ENCODE measurements around the gene UBE4A. TPM values are rescaled to one million over a fixed set of nuclear protein-coding genes. Genes with fewer than 3 reads are reported as not detected.

The UBE4A gene
- total and polyA plus RNA-seq, 9 of the 15 experiments (the other 6 are each of a cell fraction or from before 2014, with no cell fraction given), result 13.5 to 45.2 (median 26.8) TPM

DNA sequence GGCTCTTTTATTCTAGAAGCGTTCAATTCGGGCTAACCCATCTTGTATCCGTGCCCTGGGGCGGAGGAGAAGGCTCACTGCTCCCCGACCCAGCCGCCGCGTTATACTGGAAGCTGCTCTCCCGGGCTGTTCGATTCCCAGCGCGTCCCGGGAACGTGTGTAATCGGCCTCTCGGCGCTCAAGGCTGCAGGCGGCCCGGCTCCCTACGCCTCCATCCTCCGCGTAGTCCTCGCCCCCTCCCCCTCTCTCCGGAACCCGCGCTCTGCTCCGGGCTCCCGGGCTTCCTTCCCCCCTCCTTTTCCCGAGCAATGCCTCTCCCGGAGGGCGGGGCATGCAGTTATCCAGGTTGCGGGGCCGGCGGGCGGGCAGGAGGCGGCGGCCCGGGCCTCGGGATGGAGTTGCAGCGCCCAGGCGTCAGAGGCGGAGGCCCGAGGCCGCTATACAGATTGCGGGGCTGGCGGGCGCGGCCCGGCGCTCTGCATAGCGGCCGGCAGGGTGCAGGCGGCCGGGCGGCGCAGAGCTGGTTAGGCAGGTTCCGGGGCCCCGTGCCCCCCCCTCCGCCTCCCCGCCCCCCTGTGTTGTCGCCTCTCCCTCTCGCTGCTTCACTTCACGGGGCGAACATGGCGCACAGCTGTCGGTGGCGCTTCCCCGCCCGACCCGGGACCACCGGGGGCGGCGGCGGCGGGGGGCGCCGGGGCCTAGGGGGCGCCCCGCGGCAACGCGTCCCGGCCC, 76.7 kb downstream of the UBE4A start, which contains the start of gene KMT2A (continued):
- TF ChIP-seq, protein P1, sequence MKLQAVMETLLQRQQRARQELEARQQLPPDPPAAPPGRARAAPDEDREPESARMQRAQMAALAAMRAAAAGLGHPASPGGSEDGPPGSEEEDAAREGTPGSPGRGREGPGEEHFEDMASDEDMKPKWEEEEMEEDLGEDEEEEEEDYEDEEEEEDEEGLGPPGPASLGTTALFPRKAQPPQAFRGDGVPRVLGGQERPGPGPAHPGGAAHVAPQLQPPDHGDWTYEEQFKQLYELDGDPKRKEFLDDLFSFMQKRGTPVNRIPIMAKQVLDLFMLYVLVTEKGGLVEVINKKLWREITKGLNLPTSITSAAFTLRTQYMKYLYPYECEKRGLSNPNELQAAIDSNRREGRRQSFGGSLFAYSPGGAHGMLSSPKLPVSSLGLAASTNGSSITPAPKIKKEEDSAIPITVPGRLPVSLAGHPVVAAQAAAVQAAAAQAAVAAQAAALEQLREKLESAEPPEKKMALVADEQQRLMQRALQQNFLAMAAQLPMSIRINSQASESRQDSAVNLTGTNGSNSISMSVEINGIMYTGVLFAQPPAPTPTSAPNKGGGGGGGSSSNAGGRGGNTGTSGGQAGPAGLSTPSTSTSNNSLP (IDR thresholded peaks at IDR 0.05; ENCODE audit: borderline replicate concordance, low read depth, low read length), result no peak
- TF ChIP-seq CBX1 (IDR thresholded peaks at IDR 0.05; ENCODE audit: low read depth) (no peak), U2AF1 (optimal IDR thresholded peaks at IDR 0.05; ENCODE audit: low read depth, low read length) (peak; percentile 91), SMAD4 (CRISPR knock-in tag; conservative IDR thresholded peaks at IDR 0.05) (peak; percentile 98), TAF9B (IDR thresholded peaks at IDR 0.05; ENCODE audit: partially characterized antibody) (peak; percentile 66), ZNF436 (CRISPR knock-in tag; IDR thresholded peaks at IDR 0.05) (no peak), SAFB2 (IDR thresholded peaks at IDR 0.05; ENCODE audit: borderline replicate concordance, low read depth, low read length, severe bottlenecking) (no peak), HLTF (IDR thresholded peaks at IDR 0.05) (peak; percentile 86)
- TF ChIP-seq, protein P2, sequence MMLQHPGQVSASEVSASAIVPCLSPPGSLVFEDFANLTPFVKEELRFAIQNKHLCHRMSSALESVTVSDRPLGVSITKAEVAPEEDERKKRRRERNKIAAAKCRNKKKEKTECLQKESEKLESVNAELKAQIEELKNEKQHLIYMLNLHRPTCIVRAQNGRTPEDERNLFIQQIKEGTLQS (IDR thresholded peaks at IDR 0.05), result peak; percentile 89
- TF ChIP-seq, protein P2 (CRISPR knock-in tag; conservative IDR thresholded peaks at IDR 0.05), result peak; percentile 19; the same call in 1 of the 2 replicates
- TF ChIP-seq, protein P3, sequence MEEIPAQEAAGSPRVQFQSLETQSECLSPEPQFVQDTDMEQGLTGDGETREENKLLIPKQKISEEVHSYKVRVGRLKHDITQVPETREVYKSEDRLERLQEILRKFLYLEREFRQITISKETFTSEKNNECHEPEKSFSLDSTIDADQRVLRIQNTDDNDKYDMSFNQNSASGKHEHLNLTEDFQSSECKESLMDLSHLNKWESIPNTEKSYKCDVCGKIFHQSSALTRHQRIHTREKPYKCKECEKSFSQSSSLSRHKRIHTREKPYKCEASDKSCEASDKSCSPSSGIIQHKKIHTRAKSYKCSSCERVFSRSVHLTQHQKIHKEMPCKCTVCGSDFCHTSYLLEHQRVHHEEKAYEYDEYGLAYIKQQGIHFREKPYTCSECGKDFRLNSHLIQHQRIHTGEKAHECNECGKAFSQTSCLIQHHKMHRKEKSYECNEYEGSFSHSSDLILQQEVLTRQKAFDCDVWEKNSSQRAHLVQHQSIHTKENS (CRISPR knock-in tag; IDR thresholded peaks at IDR 0.05), result no peak
- TF ChIP-seq, protein P4, sequence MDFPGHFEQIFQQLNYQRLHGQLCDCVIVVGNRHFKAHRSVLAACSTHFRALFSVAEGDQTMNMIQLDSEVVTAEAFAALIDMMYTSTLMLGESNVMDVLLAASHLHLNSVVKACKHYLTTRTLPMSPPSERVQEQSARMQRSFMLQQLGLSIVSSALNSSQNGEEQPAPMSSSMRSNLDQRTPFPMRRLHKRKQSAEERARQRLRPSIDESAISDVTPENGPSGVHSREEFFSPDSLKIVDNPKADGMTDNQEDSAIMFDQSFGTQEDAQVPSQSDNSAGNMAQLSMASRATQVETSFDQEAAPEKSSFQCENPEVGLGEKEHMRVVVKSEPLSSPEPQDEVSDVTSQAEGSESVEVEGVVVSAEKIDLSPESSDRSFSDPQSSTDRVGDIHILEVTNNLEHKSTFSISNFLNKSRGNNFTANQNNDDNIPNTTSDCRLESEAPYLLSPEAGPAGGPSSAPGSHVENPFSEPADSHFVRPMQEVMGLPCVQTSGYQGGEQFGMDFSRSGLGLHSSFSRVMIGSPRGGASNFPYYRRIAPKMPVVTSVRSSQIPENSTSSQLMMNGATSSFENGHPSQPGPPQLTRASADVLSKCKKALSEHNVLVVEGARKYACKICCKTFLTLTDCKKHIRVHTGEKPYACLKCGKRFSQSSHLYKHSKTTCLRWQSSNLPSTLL (IDR thresholded peaks at IDR 0.05), result peak; percentile 93
- TF ChIP-seq, protein P5, sequence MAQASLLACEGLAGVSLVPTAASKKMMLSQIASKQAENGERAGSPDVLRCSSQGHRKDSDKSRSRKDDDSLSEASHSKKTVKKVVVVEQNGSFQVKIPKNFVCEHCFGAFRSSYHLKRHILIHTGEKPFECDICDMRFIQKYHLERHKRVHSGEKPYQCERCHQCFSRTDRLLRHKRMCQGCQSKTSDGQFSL (CRISPR knock-in tag; IDR thresholded peaks at IDR 0.05), result peak; percentile 100
- TF ChIP-seq, protein P5 (tag; IDR thresholded peaks at IDR 0.05), result peak in 1 of 2 experiments; percentile 100; a peak in 2 of 4 replicates
- TF ChIP-seq, protein P6, sequence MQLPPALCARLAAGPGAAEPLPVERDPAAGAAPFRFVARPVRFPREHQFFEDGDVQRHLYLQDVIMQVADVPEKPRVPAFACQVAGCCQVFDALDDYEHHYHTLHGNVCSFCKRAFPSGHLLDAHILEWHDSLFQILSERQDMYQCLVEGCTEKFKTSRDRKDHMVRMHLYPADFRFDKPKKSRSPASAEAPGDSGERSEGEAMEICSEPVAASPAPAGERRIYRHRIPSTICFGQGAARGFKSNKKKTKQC (CRISPR knock-in tag; IDR thresholded peaks at IDR 0.05), result no peak; the same call in 1 of the 2 replicates
- TF ChIP-seq, protein P7, sequence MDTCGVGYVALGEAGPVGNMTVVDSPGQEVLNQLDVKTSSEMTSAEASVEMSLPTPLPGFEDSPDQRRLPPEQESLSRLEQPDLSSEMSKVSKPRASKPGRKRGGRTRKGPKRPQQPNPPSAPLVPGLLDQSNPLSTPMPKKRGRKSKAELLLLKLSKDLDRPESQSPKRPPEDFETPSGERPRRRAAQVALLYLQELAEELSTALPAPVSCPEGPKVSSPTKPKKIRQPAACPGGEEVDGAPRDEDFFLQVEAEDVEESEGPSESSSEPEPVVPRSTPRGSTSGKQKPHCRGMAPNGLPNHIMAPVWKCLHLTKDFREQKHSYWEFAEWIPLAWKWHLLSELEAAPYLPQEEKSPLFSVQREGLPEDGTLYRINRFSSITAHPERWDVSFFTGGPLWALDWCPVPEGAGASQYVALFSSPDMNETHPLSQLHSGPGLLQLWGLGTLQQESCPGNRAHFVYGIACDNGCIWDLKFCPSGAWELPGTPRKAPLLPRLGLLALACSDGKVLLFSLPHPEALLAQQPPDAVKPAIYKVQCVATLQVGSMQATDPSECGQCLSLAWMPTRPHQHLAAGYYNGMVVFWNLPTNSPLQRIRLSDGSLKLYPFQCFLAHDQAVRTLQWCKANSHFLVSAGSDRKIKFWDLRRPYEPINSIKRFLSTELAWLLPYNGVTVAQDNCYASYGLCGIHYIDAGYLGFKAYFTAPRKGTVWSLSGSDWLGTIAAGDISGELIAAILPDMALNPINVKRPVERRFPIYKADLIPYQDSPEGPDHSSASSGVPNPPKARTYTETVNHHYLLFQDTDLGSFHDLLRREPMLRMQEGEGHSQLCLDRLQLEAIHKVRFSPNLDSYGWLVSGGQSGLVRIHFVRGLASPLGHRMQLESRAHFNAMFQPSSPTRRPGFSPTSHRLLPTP (IDR thresholded peaks at IDR 0.05; ENCODE audit: borderline replicate concordance, extremely low read depth, insufficient read length), result no peak

All from K562 (cell line).